GM12878 (cell line): ENCODE data around the gene CORO7. TPM values are rescaled to one million over a fixed set of nuclear protein-coding genes. Genes with fewer than 3 reads are reported as not detected.

ENCODE experiments used
- ATAC-seq: fragments of 200-7000 bp; cut with Tn5 transposase; 3 replicates; pipeline ENCODE4 v1.9.1; 2020; ENCODE audit warnings: mild to moderate bottlenecking, moderate library complexity
- BruUV-seq: library from RNA; stranded (reverse); fragments of 400-500 nt; replicated peaks from 2 replicates; lab custom pipeline; 2021; lab: Mats Ljungman, UMichigan
- CTCF ChIA-PET: fragments of 300-600 bp; sonication (Branson Sonifier 250); formaldehyde crosslinking; extraction: SDS; loops from one replicate; lab custom pipeline; 2021; ENCODE audit warnings: inconsistent platforms; lab: Yijun Ruan, JAX
- POLR2A ChIA-PET: fragments of 350-600 bp; formaldehyde crosslinking; extraction: SDS; loops from one replicate; lab custom pipeline; 2021; ENCODE audit warnings: inconsistent platforms; lab: Charles Lee
- RAD21 ChIA-PET: fragments of 300-600 bp; sonication (Branson Sonifier 250); formaldehyde crosslinking; loops from one replicate; lab custom pipeline; 2023; ENCODE audit warnings: antibody characterized with exemption; ENCODE audit not compliant: unreplicated experiment; lab: Charles Lee
- SMC1A ChIA-PET: fragments of 300-600 bp; sonication (Branson Sonifier 250); formaldehyde crosslinking; loops from one replicate; lab custom pipeline; 2023; ENCODE audit not compliant: unreplicated experiment, uncharacterized antibody; lab: Charles Lee
- DNase-seq: peaks from one replicate; pipeline ENCODE4 v3.0.0-alpha.2; 2011; ENCODE audit warnings: low read depth, low spot score
- FAIRE-seq: peaks from 3 replicates; lab custom pipeline; 2011; peaks lifted over from hg19 to GRCh38; lab: Jason Lieb, UNC
- H2AFZ ChIP-seq: 2 replicates; pipeline ENCODE4 v1.6.0; 2011; ENCODE audit warnings: low read depth, low read length, control low read depth; ENCODE audit not compliant: control insufficient read depth
- H3K27ac ChIP-seq: 2 replicates; pipeline ENCODE4 v1.5.1; 2011; ENCODE audit warnings: control low read depth; ENCODE audit not compliant: control insufficient read depth, insufficient read depth
- H3K27me3 ChIP-seq, 2 experiments: replicated peaks in 1 of 2; 2 replicates each; pipeline versions ENCODE4 v1.6.0 to v1.6.1; 2011; ENCODE audit warnings: low read length in 1 of 2; ENCODE audit not compliant: control insufficient read depth in 2 of 2, insufficient read depth in 2 of 2
- H3K36me3 ChIP-seq, 2 experiments: 2 replicates each; pipeline ENCODE4 v1.5.1; 2011; ENCODE audit warnings: low read length in 1 of 2; ENCODE audit not compliant: control insufficient read depth in 2 of 2, insufficient read depth in 2 of 2
- H3K4me1 ChIP-seq: 2 replicates; pipeline ENCODE4 v1.6.1; 2011; ENCODE audit warnings: mild to moderate bottlenecking, low read length, moderate library complexity, mixed read lengths; ENCODE audit not compliant: control insufficient read depth, insufficient read depth
- H3K4me2 ChIP-seq: 2 replicates; pipeline ENCODE4 v1.6.0; 2011; ENCODE audit warnings: control low read depth; ENCODE audit not compliant: control insufficient read depth, insufficient read depth
- H3K4me3 ChIP-seq: fragments of 200-600 bp; sonication (generic); 2 replicates; pipeline ENCODE4 v1.5.1; 2016
- H3K79me2 ChIP-seq: 2 replicates; pipeline ENCODE4 v1.6.0; 2011; ENCODE audit warnings: low read length; ENCODE audit not compliant: control insufficient read depth, insufficient read depth
- H3K9ac ChIP-seq: 2 replicates; pipeline ENCODE4 v1.8.0; 2011; ENCODE audit warnings: low read length, control low read depth, mixed read lengths; ENCODE audit not compliant: control insufficient read depth, insufficient read depth
- H3K9me3 ChIP-seq: replicated peaks from 3 replicates; pipeline ENCODE4 v1.5.1; 2011; ENCODE audit warnings: mild to moderate bottlenecking, low read length; ENCODE audit not compliant: control insufficient read depth, insufficient read depth
- H4K20me1 ChIP-seq: 2 replicates; pipeline ENCODE4 v1.6.0; 2011; ENCODE audit not compliant: control insufficient read depth, insufficient read depth
- HDAC2 ChIP-seq: fragments of 200-600 bp; sonication (generic); IDR thresholded peaks from 2 replicates; pipeline ENCODE4 v1.6.1; 2017
- IKZF2 ChIP-seq, 2 experiments: fragments of 450-650 bp; IDR thresholded peaks; 2 replicates each; pipeline ENCODE4 v1.6.1; 2017; ENCODE audit warnings: mild to moderate bottlenecking in 2 of 2, moderate library complexity in 2 of 2
- MXI1 ChIP-seq: fragments of 150-350 bp; IDR thresholded peaks from 2 replicates; pipeline ENCODE4 v1.6.1; 2011; ENCODE audit warnings: low read depth, mild to moderate bottlenecking, inconsistent platforms, low read length, improper control_type of control experiment
- MYC ChIP-seq: IDR thresholded peaks from 2 replicates; pipeline ENCODE4 v1.6.1; 2011; ENCODE audit warnings: mild to moderate bottlenecking, low read length, moderate library complexity, inconsistent platforms; ENCODE audit not compliant: insufficient read depth, insufficient replicate concordance, insufficient read length, severe bottlenecking
- PAX5 ChIP-seq: IDR thresholded peaks from 2 replicates; pipeline ENCODE4 v1.6.1; 2011; ENCODE audit warnings: low read depth, low read length, borderline replicate concordance
- POLR2A ChIP-seq: IDR thresholded peaks from 2 replicates; pipeline ENCODE4 v1.6.1; 2011; ENCODE audit warnings: low read depth, mild to moderate bottlenecking, low read length
- POLR2AphosphoS2 ChIP-seq: IDR thresholded peaks from 2 replicates; pipeline ENCODE4 v1.6.1; 2011; ENCODE audit warnings: low read depth, mild to moderate bottlenecking, low read length, improper control_type of control experiment, moderate library complexity
- RFX5 ChIP-seq: IDR thresholded peaks from 2 replicates; pipeline ENCODE4 v1.6.1; 2011; ENCODE audit warnings: low read depth, low read length, improper control_type of control experiment
- ZNF207 ChIP-seq: fragments of 450-650 bp; IDR thresholded peaks from 2 replicates; pipeline ENCODE4 v1.6.1; 2014; ENCODE audit warnings: antibody characterized with exemption, mild to moderate bottlenecking, borderline replicate concordance
- WGBS: methylation state at CpG from one replicate; pipeline ENCODE4 v1.1.6; 2016; ENCODE audit warnings: low lambda C conversion rate; ENCODE audit not compliant: insufficient replicate concordance, insufficient coverage; ENCODE audit errors: missing lambda C conversion rate; 5-methylcytosine and 5-hydroxymethylcytosine counted together
- in situ Hi-C: fragments of 300-500 bp; cut with MboI; formaldehyde crosslinking; loops from 9 replicates; pipeline ENCODE4 v1.14.3; 2018; ENCODE audit warnings: mixed read lengths
- intact Hi-C: fragments of 100-400 bp; cut with micrococcal nuclease; formaldehyde crosslinking; loops from one replicate; pipeline ENCODE4 v1.14.2; 2022; ENCODE audit not compliant: unreplicated experiment
- polyA plus RNA-seq, 11 experiments: library from polyadenylated mRNA; depleted of rRNA in 4 of 11; unstranded in 6 of 11; stranded (reverse) in 5 of 11; fragments of >200 nt; fragmentation: Nextera tagmentation in 4 of 11; fragmentation: Illumina TruSeq in 1 of 11; extraction: Ambion mirVana in 4 of 11; extraction: Trizol in 1 of 11; gene quantifications; 1 replicate in 1 of 11; 2 replicates in 10 of 11; pipeline versions ENCODE4 v1.2.1 to v1.2.3, GENCODE V29; 2011 to 2016; ENCODE audit warnings: inconsistent platforms in 2 of 11, missing spikeins in 2 of 11, low read depth in 1 of 11
- total RNA-seq, 4 experiments: library from RNA; depleted of rRNA in 3 of 4; stranded (reverse); fragments of >200 nt in 3 of 4; fragmentation: Illumina TruSeq in 1 of 4; extraction: Trizol in 1 of 4; gene quantifications; 2 replicates each; pipeline versions ENCODE4 v1.2.1 to v1.2.3, GENCODE V29; 2013 to 2021
- TF ChIP-seq, protein P1 (sequence below): IDR thresholded peaks from 2 replicates; pipeline ENCODE4 v1.6.1; 2012; ENCODE audit warnings: improper control_type of control experiment, low read depth, low read length; ENCODE audit not compliant: insufficient replicate concordance
- TF ChIP-seq, protein P2 (sequence below): fragments of 450-650 bp; IDR thresholded peaks from 2 replicates; pipeline ENCODE4 v1.6.1; 2017; ENCODE audit warnings: mild to moderate bottlenecking, moderate library complexity

The CORO7 gene
- total and polyA plus RNA-seq, 10 of the 15 experiments (the other 5 are each of a cell fraction or from before 2014, with no cell fraction given) = 0.64 to 89.2 (median 43.7) TPM

DNA sequence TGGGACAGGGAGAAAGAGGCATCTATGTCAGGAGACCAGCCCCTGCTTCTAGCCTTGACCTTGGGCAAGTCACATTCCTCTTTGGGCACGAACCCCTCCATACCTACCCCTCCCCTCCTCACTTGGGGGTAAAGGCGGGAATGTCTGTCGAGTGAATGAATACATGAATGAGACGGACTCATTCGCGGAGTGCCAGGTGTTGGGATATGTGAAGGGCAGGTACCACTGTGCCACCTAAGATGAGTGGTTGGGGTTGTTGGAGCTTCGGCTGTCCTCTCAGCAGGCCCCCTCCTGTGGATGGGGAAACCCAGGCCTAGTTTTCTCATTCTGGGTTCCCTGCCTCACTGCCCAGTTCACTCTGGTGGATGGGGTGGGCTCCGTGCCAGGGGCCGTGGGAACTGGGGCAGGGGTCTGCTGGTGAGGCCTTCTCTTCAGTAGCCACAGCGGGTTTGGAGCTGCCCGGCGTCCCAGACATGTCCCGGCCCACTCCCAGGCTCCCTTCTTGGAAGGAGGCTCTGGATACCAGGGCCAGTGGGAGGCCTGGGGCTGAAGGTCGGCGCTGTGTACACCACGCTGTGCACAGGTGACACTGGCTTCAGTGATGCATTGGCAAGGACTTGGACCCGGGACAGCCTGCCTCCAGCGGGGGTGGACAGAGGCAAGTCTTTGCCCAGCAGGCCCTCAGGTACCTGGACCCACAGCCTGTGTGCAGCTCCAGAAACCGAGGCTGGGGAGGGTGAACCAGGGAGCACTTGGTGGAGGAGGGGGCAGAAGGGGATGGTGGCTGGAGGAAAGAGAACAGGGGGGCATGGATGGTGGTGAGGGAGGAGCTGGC, 94.9 kb downstream of the CORO7 start (continued):
- TF ChIP-seq, protein P1, sequence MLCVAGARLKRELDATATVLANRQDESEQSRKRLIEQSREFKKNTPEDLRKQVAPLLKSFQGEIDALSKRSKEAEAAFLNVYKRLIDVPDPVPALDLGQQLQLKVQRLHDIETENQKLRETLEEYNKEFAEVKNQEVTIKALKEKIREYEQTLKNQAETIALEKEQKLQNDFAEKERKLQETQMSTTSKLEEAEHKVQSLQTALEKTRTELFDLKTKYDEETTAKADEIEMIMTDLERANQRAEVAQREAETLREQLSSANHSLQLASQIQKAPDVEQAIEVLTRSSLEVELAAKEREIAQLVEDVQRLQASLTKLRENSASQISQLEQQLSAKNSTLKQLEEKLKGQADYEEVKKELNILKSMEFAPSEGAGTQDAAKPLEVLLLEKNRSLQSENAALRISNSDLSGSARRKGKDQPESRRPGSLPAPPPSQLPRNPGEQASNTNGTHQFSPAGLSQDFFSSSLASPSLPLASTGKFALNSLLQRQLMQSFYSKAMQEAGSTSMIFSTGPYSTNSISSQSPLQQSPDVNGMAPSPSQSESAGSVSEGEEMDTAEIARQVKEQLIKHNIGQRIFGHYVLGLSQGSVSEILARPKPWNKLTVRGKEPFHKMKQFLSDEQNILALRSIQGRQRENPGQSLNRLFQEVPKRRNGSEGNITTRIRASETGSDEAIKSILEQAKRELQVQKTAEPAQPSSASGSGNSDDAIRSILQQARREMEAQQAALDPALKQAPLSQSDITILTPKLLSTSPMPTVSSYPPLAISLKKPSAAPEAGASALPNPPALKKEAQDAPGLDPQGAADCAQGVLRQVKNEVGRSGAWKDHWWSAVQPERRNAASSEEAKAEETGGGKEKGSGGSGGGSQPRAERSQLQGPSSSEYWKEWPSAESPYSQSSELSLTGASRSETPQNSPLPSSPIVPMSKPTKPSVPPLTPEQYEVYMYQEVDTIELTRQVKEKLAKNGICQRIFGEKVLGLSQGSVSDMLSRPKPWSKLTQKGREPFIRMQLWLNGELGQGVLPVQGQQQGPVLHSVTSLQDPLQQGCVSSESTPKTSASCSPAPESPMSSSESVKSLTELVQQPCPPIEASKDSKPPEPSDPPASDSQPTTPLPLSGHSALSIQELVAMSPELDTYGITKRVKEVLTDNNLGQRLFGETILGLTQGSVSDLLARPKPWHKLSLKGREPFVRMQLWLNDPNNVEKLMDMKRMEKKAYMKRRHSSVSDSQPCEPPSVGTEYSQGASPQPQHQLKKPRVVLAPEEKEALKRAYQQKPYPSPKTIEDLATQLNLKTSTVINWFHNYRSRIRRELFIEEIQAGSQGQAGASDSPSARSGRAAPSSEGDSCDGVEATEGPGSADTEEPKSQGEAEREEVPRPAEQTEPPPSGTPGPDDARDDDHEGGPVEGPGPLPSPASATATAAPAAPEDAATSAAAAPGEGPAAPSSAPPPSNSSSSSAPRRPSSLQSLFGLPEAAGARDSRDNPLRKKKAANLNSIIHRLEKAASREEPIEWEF = no peak
- TF ChIP-seq ZNF207 (no peak), IKZF2 (IDR thresholded peaks at IDR 0.05) (no peak), POLR2A (no peak)

DNA sequence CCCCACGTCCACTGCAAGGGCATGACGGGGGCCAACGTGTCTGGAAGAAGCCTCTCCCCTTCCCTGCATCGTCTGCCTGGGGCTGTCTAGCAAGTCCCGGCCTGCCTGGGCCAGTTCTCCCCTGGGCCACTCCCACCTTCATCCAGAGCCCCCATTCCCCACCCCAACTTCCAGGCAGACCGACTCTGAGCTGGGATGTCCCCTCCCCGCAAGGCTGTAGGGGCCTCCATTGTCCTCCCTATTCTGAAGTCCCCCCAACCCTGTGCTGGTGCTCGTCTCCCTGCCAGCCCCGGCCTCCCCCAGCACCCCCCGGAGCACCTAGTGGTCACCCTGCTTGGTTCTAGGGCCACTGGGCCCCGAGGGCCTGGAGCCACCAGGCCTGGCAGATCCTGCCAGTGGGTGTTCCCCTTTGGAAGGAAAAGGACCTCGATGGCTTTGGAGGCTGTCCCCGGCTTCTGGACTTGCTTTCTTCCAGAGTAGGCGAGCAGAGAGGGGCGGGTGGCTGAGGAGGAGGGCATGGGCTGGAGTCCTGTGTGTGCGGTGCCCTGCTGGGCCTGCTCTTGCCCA, 95.7 kb downstream of the CORO7 start:
- Histone ChIP-seq H3K4me2 (no peak overlapping the region), H3K9ac (no peak overlapping the region), H3K4me3 (no peak overlapping the region), H3K27ac (no peak overlapping the region), H3K79me2 (no peaks in the 10 kb centered on the region), H3K36me3 (no peaks in the 10 kb centered on the region), H2AFZ (no peak overlapping the region), H4K20me1 (no peaks in the 10 kb centered on the region), H3K27me3 (no peaks in the 10 kb centered on the region), H3K4me1 (peaks cover 14% of the 10 kb centered on the region), H3K9me3 (no peaks in the 10 kb centered on the region)
- FAIRE-seq = no peak
- RAD21 ChIA-PET = no interaction called here
- SMC1A ChIA-PET = no interaction called here
- CTCF ChIA-PET = no interaction called here
- POLR2A ChIA-PET = no interaction called here
- in situ Hi-C loops (no loop called here), intact Hi-C loops (no loop called here)
- no peak for DNase-seq
- no TSS peak for BruUV-seq
- no peak for ATAC-seq
- WGBS = 34% methylated on average over 14 of the region's 16 CpGs
- TF ChIP-seq, protein P2, sequence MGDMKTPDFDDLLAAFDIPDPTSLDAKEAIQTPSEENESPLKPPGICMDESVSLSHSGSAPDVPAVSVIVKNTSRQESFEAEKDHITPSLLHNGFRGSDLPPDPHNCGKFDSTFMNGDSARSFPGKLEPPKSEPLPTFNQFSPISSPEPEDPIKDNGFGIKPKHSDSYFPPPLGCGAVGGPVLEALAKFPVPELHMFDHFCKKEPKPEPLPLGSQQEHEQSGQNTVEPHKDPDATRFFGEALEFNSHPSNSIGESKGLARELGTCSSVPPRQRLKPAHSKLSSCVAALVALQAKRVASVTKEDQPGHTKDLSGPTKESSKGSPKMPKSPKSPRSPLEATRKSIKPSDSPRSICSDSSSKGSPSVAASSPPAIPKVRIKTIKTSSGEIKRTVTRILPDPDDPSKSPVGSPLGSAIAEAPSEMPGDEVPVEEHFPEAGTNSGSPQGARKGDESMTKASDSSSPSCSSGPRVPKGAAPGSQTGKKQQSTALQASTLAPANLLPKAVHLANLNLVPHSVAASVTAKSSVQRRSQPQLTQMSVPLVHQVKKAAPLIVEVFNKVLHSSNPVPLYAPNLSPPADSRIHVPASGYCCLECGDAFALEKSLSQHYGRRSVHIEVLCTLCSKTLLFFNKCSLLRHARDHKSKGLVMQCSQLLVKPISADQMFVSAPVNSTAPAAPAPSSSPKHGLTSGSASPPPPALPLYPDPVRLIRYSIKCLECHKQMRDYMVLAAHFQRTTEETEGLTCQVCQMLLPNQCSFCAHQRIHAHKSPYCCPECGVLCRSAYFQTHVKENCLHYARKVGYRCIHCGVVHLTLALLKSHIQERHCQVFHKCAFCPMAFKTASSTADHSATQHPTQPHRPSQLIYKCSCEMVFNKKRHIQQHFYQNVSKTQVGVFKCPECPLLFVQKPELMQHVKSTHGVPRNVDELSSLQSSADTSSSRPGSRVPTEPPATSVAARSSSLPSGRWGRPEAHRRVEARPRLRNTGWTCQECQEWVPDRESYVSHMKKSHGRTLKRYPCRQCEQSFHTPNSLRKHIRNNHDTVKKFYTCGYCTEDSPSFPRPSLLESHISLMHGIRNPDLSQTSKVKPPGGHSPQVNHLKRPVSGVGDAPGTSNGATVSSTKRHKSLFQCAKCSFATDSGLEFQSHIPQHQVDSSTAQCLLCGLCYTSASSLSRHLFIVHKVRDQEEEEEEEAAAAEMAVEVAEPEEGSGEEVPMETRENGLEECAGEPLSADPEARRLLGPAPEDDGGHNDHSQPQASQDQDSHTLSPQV = no peak
- no peak for TF ChIP-seq PAX5
- no peak for TF ChIP-seq HDAC2
- TF ChIP-seq MYC = no peak
- TF ChIP-seq MXI1 = no peak
- no peak for TF ChIP-seq RFX5
- TF ChIP-seq POLR2AphosphoS2 = no peak
